ENCODE measurements around the gene SYNC. TPM values are rescaled to one million over a fixed set of nuclear protein-coding genes. Genes with fewer than 3 reads are reported as not detected.
"Not testable (repeated sequence)": the region's sequence is repeated elsewhere in the genome, so short reads cannot be mapped to it uniquely, and the experiment has no call there.

SYNC gene
- total RNA-seq, 1 donor from 2014 or later = 0.12 TPM

GRCh38 chr1:32706491-32706890 is 3.9 kb upstream of the SYNC start:
- no peak overlapping the region for H3K27ac Mint-ChIP-seq (ENCODE audit: unreplicated experiment)
- no peak overlapping the region for H3K4me3 Mint-ChIP-seq

GRCh38 chr1:32705516-32705915 is 2.9 kb upstream of the SYNC start:
- Mint-ChIP-seq H3K27me3 (ENCODE audit: low read depth) (peaks cover 33% of the 10 kb centered on the region), H3K27ac (ENCODE audit: unreplicated experiment) (no peak overlapping the region), H3K4me1 (peaks cover 16% of the 10 kb centered on the region), H3K9me3 (no peaks in the 10 kb centered on the region), H3K4me3 (no peak overlapping the region), H3K36me3 (ENCODE audit: low read depth) (no peaks in the 10 kb centered on the region)
- no peak for TF ChIP-seq CTCF (conservative IDR thresholded peaks at IDR 0.05)
- DNase-seq (ENCODE audit: low read depth, low spot score) = no peak

More at GRCh38 chr1:32706491-32706890, 3.9 kb upstream of the SYNC start:
- Mint-ChIP-seq H3K4me1 (peaks cover 17% of the 10 kb centered on the region), H3K36me3 (ENCODE audit: low read depth) (no peaks in the 10 kb centered on the region), H3K27me3 (ENCODE audit: low read depth) (peaks cover 28% of the 10 kb centered on the region), H3K9me3 (no peaks in the 10 kb centered on the region)
- no peak for TF ChIP-seq CTCF (conservative IDR thresholded peaks at IDR 0.05)
- no peak for DNase-seq (ENCODE audit: low read depth, low spot score)

GRCh38 chr1:32703479-32704291 is 1.1 kb upstream of the SYNC start:
- Mint-ChIP-seq H3K4me1 (peaks cover 13% of the 10 kb centered on the region), H3K4me3 (peak overlapping the region; percentile 42), H3K27ac (ENCODE audit: unreplicated experiment) (no peak overlapping the region), H3K36me3 (ENCODE audit: low read depth) (no peaks in the 10 kb centered on the region), H3K27me3 (ENCODE audit: low read depth) (peaks cover 38% of the 10 kb centered on the region), H3K9me3 (no peaks in the 10 kb centered on the region)
- TF ChIP-seq CTCF (conservative IDR thresholded peaks at IDR 0.05) = no peak
- no peak for DNase-seq (ENCODE audit: low read depth, low spot score)

GRCh38 chr1:32701951-32702598 is 495 bp downstream of the SYNC start:
- H3K4me1 Mint-ChIP-seq = peaks cover 13% of the 10 kb centered on the region
- peaks cover 38% of the 10 kb centered on the region for H3K27me3 Mint-ChIP-seq (ENCODE audit: low read depth)
- no peak overlapping the region for H3K27ac Mint-ChIP-seq (ENCODE audit: unreplicated experiment)
- H3K4me3 Mint-ChIP-seq = peak overlapping the region; percentile 76
- H3K9me3 Mint-ChIP-seq = no peaks in the 10 kb centered on the region
- no peak for DNase-seq (ENCODE audit: low read depth, low spot score)
- no peak for TF ChIP-seq CTCF (conservative IDR thresholded peaks at IDR 0.05)
- H3K36me3 Mint-ChIP-seq (ENCODE audit: low read depth) = no peaks in the 10 kb centered on the region

GRCh38 chr1:32701421-32701911 is 1.1 kb downstream of the SYNC start:
- no peak for TF ChIP-seq CTCF (conservative IDR thresholded peaks at IDR 0.05)
- peaks cover 13% of the 10 kb centered on the region for H3K4me1 Mint-ChIP-seq
- no peak for DNase-seq (ENCODE audit: low read depth, low spot score)
- no peak overlapping the region for H3K27ac Mint-ChIP-seq (ENCODE audit: unreplicated experiment)
- H3K4me3 Mint-ChIP-seq = peak overlapping the region; percentile 76
- no peaks in the 10 kb centered on the region for H3K9me3 Mint-ChIP-seq
- peaks cover 38% of the 10 kb centered on the region for H3K27me3 Mint-ChIP-seq (ENCODE audit: low read depth)
- H3K36me3 Mint-ChIP-seq (ENCODE audit: low read depth) = no peaks in the 10 kb centered on the region

GRCh38 chr1:32696996-32697395 is 5.6 kb downstream of the SYNC start:
- not testable (repeated sequence) for H3K4me1 Mint-ChIP-seq; H3K9me3 Mint-ChIP-seq; H3K4me3 Mint-ChIP-seq; H3K27ac Mint-ChIP-seq (ENCODE audit: unreplicated experiment); H3K36me3 Mint-ChIP-seq (ENCODE audit: low read depth); DNase-seq (ENCODE audit: low read depth, low spot score)
- peaks cover 15% of the 10 kb centered on the region for H3K27me3 Mint-ChIP-seq (ENCODE audit: low read depth)

Measured in neural crest cell (in vitro differentiated cells).